Measurements from ENCODE around the gene HDAC4. TPM values are rescaled to one million over a fixed set of nuclear protein-coding genes. Genes with fewer than 3 reads are reported as not detected.
A peak's percentile ranks its signal among the peaks of the same experiment; 100 is the strongest.

HDAC4 gene
- total RNA-seq, 1 experiment from 2014 or later = 44.4 TPM

DNA sequence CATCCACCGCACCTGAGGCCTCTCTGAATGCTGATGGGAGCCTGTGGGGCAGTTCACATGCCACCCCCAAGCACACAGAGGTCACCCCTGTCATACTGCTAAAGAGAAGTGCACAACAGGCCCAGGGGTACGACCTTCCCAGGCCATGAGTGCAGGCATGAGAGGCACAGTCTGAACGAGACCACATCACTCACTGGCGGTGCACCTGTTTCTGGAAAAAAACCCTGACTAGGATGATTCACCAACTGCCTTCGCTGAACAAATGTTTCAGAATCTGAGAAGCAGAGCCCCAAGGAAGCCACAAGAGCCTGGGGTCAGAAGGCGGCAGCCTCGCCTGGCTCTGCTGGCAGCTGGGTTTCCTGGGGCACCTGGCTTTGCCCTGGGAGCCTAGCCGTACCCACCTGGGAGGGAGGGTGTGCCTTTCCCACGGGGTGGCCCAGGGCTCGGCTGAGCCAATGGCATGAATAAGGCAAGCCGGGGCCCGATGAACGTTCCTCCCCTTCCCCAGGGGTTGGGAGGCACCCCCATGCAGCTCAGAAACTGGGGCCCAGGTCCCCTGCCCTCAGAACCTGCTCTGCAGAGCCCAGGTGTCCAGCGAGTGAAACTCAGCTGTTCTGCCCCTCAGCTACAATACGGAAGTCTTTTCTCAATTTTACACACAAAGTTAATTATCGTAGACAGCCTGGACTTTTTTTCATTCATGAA is 73.8 kb downstream of the HDAC4 start (continued):
- TF ChIP-seq, protein P1, sequence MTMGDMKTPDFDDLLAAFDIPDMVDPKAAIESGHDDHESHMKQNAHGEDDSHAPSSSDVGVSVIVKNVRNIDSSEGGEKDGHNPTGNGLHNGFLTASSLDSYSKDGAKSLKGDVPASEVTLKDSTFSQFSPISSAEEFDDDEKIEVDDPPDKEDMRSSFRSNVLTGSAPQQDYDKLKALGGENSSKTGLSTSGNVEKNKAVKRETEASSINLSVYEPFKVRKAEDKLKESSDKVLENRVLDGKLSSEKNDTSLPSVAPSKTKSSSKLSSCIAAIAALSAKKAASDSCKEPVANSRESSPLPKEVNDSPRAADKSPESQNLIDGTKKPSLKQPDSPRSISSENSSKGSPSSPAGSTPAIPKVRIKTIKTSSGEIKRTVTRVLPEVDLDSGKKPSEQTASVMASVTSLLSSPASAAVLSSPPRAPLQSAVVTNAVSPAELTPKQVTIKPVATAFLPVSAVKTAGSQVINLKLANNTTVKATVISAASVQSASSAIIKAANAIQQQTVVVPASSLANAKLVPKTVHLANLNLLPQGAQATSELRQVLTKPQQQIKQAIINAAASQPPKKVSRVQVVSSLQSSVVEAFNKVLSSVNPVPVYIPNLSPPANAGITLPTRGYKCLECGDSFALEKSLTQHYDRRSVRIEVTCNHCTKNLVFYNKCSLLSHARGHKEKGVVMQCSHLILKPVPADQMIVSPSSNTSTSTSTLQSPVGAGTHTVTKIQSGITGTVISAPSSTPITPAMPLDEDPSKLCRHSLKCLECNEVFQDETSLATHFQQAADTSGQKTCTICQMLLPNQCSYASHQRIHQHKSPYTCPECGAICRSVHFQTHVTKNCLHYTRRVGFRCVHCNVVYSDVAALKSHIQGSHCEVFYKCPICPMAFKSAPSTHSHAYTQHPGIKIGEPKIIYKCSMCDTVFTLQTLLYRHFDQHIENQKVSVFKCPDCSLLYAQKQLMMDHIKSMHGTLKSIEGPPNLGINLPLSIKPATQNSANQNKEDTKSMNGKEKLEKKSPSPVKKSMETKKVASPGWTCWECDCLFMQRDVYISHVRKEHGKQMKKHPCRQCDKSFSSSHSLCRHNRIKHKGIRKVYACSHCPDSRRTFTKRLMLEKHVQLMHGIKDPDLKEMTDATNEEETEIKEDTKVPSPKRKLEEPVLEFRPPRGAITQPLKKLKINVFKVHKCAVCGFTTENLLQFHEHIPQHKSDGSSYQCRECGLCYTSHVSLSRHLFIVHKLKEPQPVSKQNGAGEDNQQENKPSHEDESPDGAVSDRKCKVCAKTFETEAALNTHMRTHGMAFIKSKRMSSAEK (CRISPR knock-in tag; IDR thresholded peaks at IDR 0.05; ENCODE audit: borderline replicate concordance) = no peak
- no peak for TF ChIP-seq IRF2 (CRISPR knock-in tag; IDR thresholded peaks at IDR 0.05; ENCODE audit: borderline replicate concordance, low read depth)
- no peak for TF ChIP-seq NFE2L1 (CRISPR knock-in tag; IDR thresholded peaks at IDR 0.05)
- TF ChIP-seq TP53 (CRISPR knock-in tag; IDR thresholded peaks at IDR 0.05) = no peak
- TF ChIP-seq, protein P2, sequence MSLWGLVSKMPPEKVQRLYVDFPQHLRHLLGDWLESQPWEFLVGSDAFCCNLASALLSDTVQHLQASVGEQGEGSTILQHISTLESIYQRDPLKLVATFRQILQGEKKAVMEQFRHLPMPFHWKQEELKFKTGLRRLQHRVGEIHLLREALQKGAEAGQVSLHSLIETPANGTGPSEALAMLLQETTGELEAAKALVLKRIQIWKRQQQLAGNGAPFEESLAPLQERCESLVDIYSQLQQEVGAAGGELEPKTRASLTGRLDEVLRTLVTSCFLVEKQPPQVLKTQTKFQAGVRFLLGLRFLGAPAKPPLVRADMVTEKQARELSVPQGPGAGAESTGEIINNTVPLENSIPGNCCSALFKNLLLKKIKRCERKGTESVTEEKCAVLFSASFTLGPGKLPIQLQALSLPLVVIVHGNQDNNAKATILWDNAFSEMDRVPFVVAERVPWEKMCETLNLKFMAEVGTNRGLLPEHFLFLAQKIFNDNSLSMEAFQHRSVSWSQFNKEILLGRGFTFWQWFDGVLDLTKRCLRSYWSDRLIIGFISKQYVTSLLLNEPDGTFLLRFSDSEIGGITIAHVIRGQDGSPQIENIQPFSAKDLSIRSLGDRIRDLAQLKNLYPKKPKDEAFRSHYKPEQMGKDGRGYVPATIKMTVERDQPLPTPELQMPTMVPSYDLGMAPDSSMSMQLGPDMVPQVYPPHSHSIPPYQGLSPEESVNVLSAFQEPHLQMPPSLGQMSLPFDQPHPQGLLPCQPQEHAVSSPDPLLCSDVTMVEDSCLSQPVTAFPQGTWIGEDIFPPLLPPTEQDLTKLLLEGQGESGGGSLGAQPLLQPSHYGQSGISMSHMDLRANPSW (CRISPR knock-in tag; conservative IDR thresholded peaks at IDR 0.05; ENCODE audit: low read depth) = no peak
- TF ChIP-seq, protein P3, sequence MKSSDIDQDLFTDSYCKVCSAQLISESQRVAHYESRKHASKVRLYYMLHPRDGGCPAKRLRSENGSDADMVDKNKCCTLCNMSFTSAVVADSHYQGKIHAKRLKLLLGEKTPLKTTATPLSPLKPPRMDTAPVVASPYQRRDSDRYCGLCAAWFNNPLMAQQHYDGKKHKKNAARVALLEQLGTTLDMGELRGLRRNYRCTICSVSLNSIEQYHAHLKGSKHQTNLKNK (CRISPR knock-in tag; IDR thresholded peaks at IDR 0.05) = no peak
- no peak for TF ChIP-seq SMAD4 (CRISPR knock-in tag; IDR thresholded peaks at IDR 0.05)
- no peak for TF ChIP-seq MXD4 (CRISPR knock-in tag; IDR thresholded peaks at IDR 0.05; ENCODE audit: borderline replicate concordance)
- TF ChIP-seq ZNF263 (CRISPR knock-in tag; IDR thresholded peaks at IDR 0.05; ENCODE audit: low read depth) = no peak
- TF ChIP-seq, protein P4, sequence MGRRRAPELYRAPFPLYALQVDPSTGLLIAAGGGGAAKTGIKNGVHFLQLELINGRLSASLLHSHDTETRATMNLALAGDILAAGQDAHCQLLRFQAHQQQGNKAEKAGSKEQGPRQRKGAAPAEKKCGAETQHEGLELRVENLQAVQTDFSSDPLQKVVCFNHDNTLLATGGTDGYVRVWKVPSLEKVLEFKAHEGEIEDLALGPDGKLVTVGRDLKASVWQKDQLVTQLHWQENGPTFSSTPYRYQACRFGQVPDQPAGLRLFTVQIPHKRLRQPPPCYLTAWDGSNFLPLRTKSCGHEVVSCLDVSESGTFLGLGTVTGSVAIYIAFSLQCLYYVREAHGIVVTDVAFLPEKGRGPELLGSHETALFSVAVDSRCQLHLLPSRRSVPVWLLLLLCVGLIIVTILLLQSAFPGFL (CRISPR knock-in tag; IDR thresholded peaks at IDR 0.05; ENCODE audit: borderline replicate concordance) = no peak
- TF ChIP-seq, protein P5, sequence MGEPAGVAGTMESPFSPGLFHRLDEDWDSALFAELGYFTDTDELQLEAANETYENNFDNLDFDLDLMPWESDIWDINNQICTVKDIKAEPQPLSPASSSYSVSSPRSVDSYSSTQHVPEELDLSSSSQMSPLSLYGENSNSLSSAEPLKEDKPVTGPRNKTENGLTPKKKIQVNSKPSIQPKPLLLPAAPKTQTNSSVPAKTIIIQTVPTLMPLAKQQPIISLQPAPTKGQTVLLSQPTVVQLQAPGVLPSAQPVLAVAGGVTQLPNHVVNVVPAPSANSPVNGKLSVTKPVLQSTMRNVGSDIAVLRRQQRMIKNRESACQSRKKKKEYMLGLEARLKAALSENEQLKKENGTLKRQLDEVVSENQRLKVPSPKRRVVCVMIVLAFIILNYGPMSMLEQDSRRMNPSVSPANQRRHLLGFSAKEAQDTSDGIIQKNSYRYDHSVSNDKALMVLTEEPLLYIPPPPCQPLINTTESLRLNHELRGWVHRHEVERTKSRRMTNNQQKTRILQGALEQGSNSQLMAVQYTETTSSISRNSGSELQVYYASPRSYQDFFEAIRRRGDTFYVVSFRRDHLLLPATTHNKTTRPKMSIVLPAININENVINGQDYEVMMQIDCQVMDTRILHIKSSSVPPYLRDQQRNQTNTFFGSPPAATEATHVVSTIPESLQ (CRISPR knock-in tag; IDR thresholded peaks at IDR 0.05) = no peak
- no peak for TF ChIP-seq NR3C1 (CRISPR knock-in tag; conservative IDR thresholded peaks at IDR 0.05; ENCODE audit: low read depth)
- TF ChIP-seq KAT7 (CRISPR knock-in tag; IDR thresholded peaks at IDR 0.05; ENCODE audit: borderline replicate concordance) = no peak

DNA sequence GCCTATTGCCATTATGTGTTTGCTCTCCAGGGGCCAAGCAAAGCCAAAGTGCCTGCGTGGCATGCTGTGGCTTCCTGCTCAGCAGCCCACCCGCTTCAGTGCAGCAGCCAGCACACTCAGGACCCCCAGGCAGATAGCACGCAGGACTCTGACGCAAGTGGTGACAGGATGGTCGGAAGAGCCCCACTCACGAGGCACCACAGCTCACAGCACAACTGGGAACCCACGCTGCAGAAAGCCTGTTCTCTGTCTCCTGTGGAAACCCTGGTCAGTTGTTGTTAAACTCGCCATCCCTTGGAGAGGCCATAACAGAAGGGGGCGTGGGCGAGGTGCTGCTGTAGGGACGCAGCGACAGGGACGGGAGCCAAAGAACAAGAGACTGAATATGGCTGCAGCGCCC is 76.4 kb downstream of the HDAC4 start:
- Mint-ChIP-seq H3K4me3 (no peak overlapping the region), H3K27me3 (ENCODE audit: low read depth) (no peaks in the 10 kb centered on the region), H3K4me1 (peaks cover 23% of the 10 kb centered on the region), H3K36me3 (peaks cover 9% of the 10 kb centered on the region), H3K27ac (peak overlapping the region; percentile 79), H3K9me3 (no peaks in the 10 kb centered on the region)
- TF ChIP-seq ZNF423 (CRISPR knock-in tag; IDR thresholded peaks at IDR 0.05) = no peak
- TF ChIP-seq ATF1 (CRISPR knock-in tag; IDR thresholded peaks at IDR 0.05) = no peak
- no peak for TF ChIP-seq TCF7 (CRISPR knock-in tag; IDR thresholded peaks at IDR 0.05; ENCODE audit: low read depth)
- 0 out of 2 replicates have a peak, but pooled peaks have one; percentile 31 for TF ChIP-seq FOXP1 (CRISPR knock-in tag; IDR thresholded peaks at IDR 0.05; ENCODE audit: borderline replicate concordance)
- no peak for TF ChIP-seq ZNF416 (CRISPR knock-in tag; IDR thresholded peaks at IDR 0.05)
- TF ChIP-seq, protein P6, sequence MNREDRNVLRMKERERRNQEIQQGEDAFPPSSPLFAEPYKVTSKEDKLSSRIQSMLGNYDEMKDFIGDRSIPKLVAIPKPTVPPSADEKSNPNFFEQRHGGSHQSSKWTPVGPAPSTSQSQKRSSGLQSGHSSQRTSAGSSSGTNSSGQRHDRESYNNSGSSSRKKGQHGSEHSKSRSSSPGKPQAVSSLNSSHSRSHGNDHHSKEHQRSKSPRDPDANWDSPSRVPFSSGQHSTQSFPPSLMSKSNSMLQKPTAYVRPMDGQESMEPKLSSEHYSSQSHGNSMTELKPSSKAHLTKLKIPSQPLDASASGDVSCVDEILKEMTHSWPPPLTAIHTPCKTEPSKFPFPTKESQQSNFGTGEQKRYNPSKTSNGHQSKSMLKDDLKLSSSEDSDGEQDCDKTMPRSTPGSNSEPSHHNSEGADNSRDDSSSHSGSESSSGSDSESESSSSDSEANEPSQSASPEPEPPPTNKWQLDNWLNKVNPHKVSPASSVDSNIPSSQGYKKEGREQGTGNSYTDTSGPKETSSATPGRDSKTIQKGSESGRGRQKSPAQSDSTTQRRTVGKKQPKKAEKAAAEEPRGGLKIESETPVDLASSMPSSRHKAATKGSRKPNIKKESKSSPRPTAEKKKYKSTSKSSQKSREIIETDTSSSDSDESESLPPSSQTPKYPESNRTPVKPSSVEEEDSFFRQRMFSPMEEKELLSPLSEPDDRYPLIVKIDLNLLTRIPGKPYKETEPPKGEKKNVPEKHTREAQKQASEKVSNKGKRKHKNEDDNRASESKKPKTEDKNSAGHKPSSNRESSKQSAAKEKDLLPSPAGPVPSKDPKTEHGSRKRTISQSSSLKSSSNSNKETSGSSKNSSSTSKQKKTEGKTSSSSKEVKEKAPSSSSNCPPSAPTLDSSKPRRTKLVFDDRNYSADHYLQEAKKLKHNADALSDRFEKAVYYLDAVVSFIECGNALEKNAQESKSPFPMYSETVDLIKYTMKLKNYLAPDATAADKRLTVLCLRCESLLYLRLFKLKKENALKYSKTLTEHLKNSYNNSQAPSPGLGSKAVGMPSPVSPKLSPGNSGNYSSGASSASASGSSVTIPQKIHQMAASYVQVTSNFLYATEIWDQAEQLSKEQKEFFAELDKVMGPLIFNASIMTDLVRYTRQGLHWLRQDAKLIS (CRISPR knock-in tag; IDR thresholded peaks at IDR 0.05; ENCODE audit: borderline replicate concordance) = no peak
- TF ChIP-seq ZNF121 (CRISPR knock-in tag; IDR thresholded peaks at IDR 0.05) = no peak
- ChIA-PET POLR2A (no interaction called here), CTCF (no interaction called here)
- ATAC-seq (no peak; the same call in 1 of the 2 replicates), DNase-seq (ENCODE audit: low spot score) (no peak)

All from WTC11 (cell line).